GM12801 (cell line): ENCODE results near the gene LBR.

Source experiments
- CTCF ChIP-seq: IDR thresholded peaks from one replicate; pipeline ENCODE4 v1.5.1; 2011; ENCODE audit warnings: control low read depth; ENCODE audit not compliant: insufficient read length; ENCODE audit errors: extremely low read depth

LBR gene

GRCh38 chr1:225446595-225446960 lies 18.7 kb upstream of the LBR start:
- TF ChIP-seq CTCF, result no peak

- TF ChIP-seq CTCF, result no peak
These were observed 18.1 kb upstream of the LBR start for GRCh38 chr1:225445639-225446594.

- TF ChIP-seq CTCF, result no peak
These were observed 14.3 kb upstream of the LBR start for GRCh38 chr1:225442123-225442505.

GRCh38 chr1:225441314-225442122 lies 13.7 kb upstream of the LBR start:
- no peak for TF ChIP-seq CTCF

GRCh38 chr1:225440380-225441221 lies 12.8 kb upstream of the LBR start:
- no peak for TF ChIP-seq CTCF

GRCh38 chr1:225437710-225438437 lies 10.0 kb upstream of the LBR start:
- TF ChIP-seq CTCF, result no peak
